Trophoblast cell (in vitro differentiated cells and primary cell): ENCODE measurements around the gene LDLRAD2.
A peak's percentile ranks its signal among the peaks of the same experiment; 100 is the strongest.
"Not testable (repeated sequence)": the region's sequence is repeated elsewhere in the genome, so short reads cannot be mapped to it uniquely, and the experiment has no call there.

Experiments used
- DNase-seq, 2 donors: peaks; one replicate each; pipeline ENCODE4 v3.0.0-alpha.2; 2016
- H2AFZ ChIP-seq: 2 replicates; pipeline ENCODE4 v1.6.1; 2013; ENCODE audit warnings: low read length, moderate library complexity, mild to moderate bottlenecking; ENCODE audit not compliant: insufficient read depth, poor library complexity
- H2AK5ac ChIP-seq: 2 replicates; pipeline ENCODE4 v1.6.1; 2013; ENCODE audit warnings: mild to moderate bottlenecking, low read length
- H2BK120ac ChIP-seq: 2 replicates; pipeline ENCODE4 v1.6.1; 2013; ENCODE audit warnings: low read length, mild to moderate bottlenecking, moderate library complexity; ENCODE audit not compliant: insufficient read depth, poor library complexity
- H2BK12ac ChIP-seq: 2 replicates; pipeline ENCODE4 v1.6.1; 2013; ENCODE audit warnings: mild to moderate bottlenecking, low read length, moderate library complexity
- H2BK5ac ChIP-seq: 2 replicates; pipeline ENCODE4 v1.6.1; 2013; ENCODE audit warnings: low read length, low read depth, moderate library complexity, mild to moderate bottlenecking; ENCODE audit not compliant: poor library complexity
- H3K14ac ChIP-seq: 2 replicates; pipeline ENCODE4 v1.6.1; 2013; ENCODE audit warnings: mild to moderate bottlenecking, low read length
- H3K18ac ChIP-seq: 2 replicates; pipeline ENCODE4 v1.6.1; 2013; ENCODE audit warnings: mild to moderate bottlenecking, low read length
- H3K23ac ChIP-seq: 2 replicates; pipeline ENCODE4 v1.6.1; 2013; ENCODE audit warnings: low read length
- H3K27ac ChIP-seq: 2 replicates; pipeline ENCODE4 v1.5.1; 2013; ENCODE audit warnings: low read depth, mild to moderate bottlenecking, inconsistent platforms, low read length, moderate library complexity
- H3K27me3 ChIP-seq: 2 replicates; pipeline ENCODE4 v1.6.1; 2013; ENCODE audit warnings: inconsistent platforms, mild to moderate bottlenecking, low read length, moderate library complexity; ENCODE audit not compliant: insufficient read depth
- H3K36me3 ChIP-seq, 2 experiments: 1 replicate in 1 of 2; 2 replicates in 1 of 2; pipeline ENCODE4 v1.6.1; 2013; ENCODE audit warnings: low read length in 2 of 2, mild to moderate bottlenecking in 2 of 2, moderate library complexity in 1 of 2; ENCODE audit not compliant: insufficient read depth in 2 of 2, control insufficient read depth in 1 of 2
- H3K4ac ChIP-seq: 2 replicates; pipeline ENCODE4 v1.6.1; 2013; ENCODE audit warnings: low read depth, mild to moderate bottlenecking, low read length, moderate library complexity
- H3K4me1 ChIP-seq, 2 experiments: 1 replicate in 1 of 2; 2 replicates in 1 of 2; pipeline ENCODE4 v1.6.1; 2013; ENCODE audit warnings: low read length in 2 of 2, mild to moderate bottlenecking in 2 of 2, moderate library complexity in 1 of 2; ENCODE audit not compliant: insufficient read depth in 2 of 2, control insufficient read depth in 1 of 2
- H3K4me2 ChIP-seq: 2 replicates; pipeline ENCODE4 v1.6.1; 2013; ENCODE audit warnings: inconsistent platforms, mild to moderate bottlenecking, low read length, moderate library complexity
- H3K4me3 ChIP-seq: 2 replicates; pipeline ENCODE4 v1.5.1; 2013; ENCODE audit warnings: mild to moderate bottlenecking, low read depth, low read length, inconsistent platforms
- H3K79me1 ChIP-seq: one replicate; pipeline ENCODE4 v1.6.1; 2013; ENCODE audit warnings: low read length
- H3K79me2 ChIP-seq: 2 replicates; pipeline ENCODE4 v1.6.1; 2013; ENCODE audit warnings: low read length, mild to moderate bottlenecking; ENCODE audit not compliant: control insufficient read depth, insufficient read depth, poor library complexity
- H3K9ac ChIP-seq: 2 replicates; pipeline ENCODE4 v1.6.1; 2013; ENCODE audit warnings: mild to moderate bottlenecking, low read length
- H3K9me3 ChIP-seq: 2 replicates; pipeline ENCODE4 v1.6.1; 2013; ENCODE audit warnings: low read depth, mild to moderate bottlenecking, control low read depth, inconsistent platforms, low read length; ENCODE audit not compliant: insufficient read depth
- H4K12ac ChIP-seq: 2 replicates; pipeline ENCODE4 v1.6.1; 2013; ENCODE audit warnings: low read depth, mild to moderate bottlenecking, low read length, moderate library complexity
- H4K8ac ChIP-seq: 2 replicates; pipeline ENCODE4 v1.6.1; 2013; ENCODE audit warnings: low read depth, mild to moderate bottlenecking, low read length, moderate library complexity
- H4K91ac ChIP-seq: one replicate; pipeline ENCODE4 v1.6.1; 2013; ENCODE audit warnings: low read depth, mild to moderate bottlenecking, low read length, moderate library complexity
- whole genome bisulfite sequencing: extraction: QIAGEN DNeasy Blood & Tissue Kit; methylation state at CpG from one replicate; pipeline ENCODE4 v1.1.7; 2013; ENCODE audit warnings: missing lambda C conversion rate; ENCODE audit not compliant: insufficient read length, insufficient coverage; ENCODE audit errors: extremely low coverage; 5-methylcytosine and 5-hydroxymethylcytosine counted together

The LDLRAD2 gene

GRCh38 chr1:21775985-21776562 is 36.0 kb upstream of the LDLRAD2 start:
- Histone ChIP-seq H3K14ac (no peak overlapping the region), H3K4me2 (no peak overlapping the region), H2BK12ac (no peak overlapping the region), H3K4me3 (no peak overlapping the region), H3K9ac (no peak overlapping the region), H2BK5ac (no peak overlapping the region), H3K27ac (no peak overlapping the region), H3K18ac (no peak overlapping the region), H3K79me1 (no peaks in the 10 kb centered on the region), H3K23ac (no peak overlapping the region), H3K36me3 (peaks cover 0 to 3% of the 10 kb centered on the region in 2 experiments), H3K27me3 (no peaks in the 10 kb centered on the region), H2AFZ (no peak overlapping the region), H3K9me3 (no peaks in the 10 kb centered on the region), H4K12ac (no peak overlapping the region), H3K4me1 (no peaks in the 10 kb centered on the region), H4K91ac (no peak overlapping the region), H2BK120ac (no peak overlapping the region), H3K4ac (no peak overlapping the region), H3K79me2 (peaks cover 11% of the 10 kb centered on the region), H2AK5ac (no peak overlapping the region), H4K8ac (no peak overlapping the region)
- DNase-seq = no peak

- not testable (repeated sequence) for H2AK5ac ChIP-seq, H3K27me3 ChIP-seq, H2BK5ac ChIP-seq, H3K36me3 ChIP-seq, H4K8ac ChIP-seq, H3K27ac ChIP-seq, H3K4me3 ChIP-seq, H3K18ac ChIP-seq, H2BK120ac ChIP-seq, DNase-seq, H3K4me1 ChIP-seq, H3K9ac ChIP-seq, H2AFZ ChIP-seq, H3K23ac ChIP-seq, H3K4me2 ChIP-seq, H2BK12ac ChIP-seq, H4K12ac ChIP-seq, H4K91ac ChIP-seq, H3K79me1 ChIP-seq, H3K14ac ChIP-seq, H3K9me3 ChIP-seq
- H3K4ac ChIP-seq = peak overlapping the region; percentile 95
- peaks cover 16% of the 10 kb centered on the region for H3K79me2 ChIP-seq
- no CpG with 5 or more reads among the region's 5 CpGs for WGBS
These were observed 35.1 kb upstream of the LDLRAD2 start for GRCh38 chr1:21776925-21777324.

- Histone ChIP-seq H3K23ac (no peak overlapping the region), H3K4me2 (no peak overlapping the region), H4K8ac (no peak overlapping the region), H3K9me3 (no peaks in the 10 kb centered on the region), H2BK120ac (no peak overlapping the region), H4K91ac (no peak overlapping the region), H2BK5ac (no peak overlapping the region), H3K4ac (peak overlapping the region; percentile 85), H3K14ac (no peak overlapping the region), H4K12ac (no peak overlapping the region), H3K9ac (no peak overlapping the region), H3K36me3 (no peaks in the 10 kb centered on the region), H2BK12ac (no peak overlapping the region), H3K79me1 (peaks cover 12% of the 10 kb centered on the region), H2AK5ac (no peak overlapping the region), H3K79me2 (peaks cover 28% of the 10 kb centered on the region), H3K27me3 (no peaks in the 10 kb centered on the region), H3K4me3 (no peak overlapping the region), H3K4me1 (peaks cover 3 to 4% of the 10 kb centered on the region in 2 experiments), H3K18ac (no peak overlapping the region), H3K27ac (no peak overlapping the region), H2AFZ (no peak overlapping the region)
- DNase-seq = no peak
- WGBS = no CpG with 5 or more reads among the region's 2 CpGs
These were observed 33.7 kb upstream of the LDLRAD2 start for GRCh38 chr1:21778405-21778727.

GRCh38 chr1:21779613-21780521 is 32.2 kb upstream of the LDLRAD2 start:
- Histone ChIP-seq H3K9ac (no peak overlapping the region), H3K4me3 (no peak overlapping the region), H3K18ac (no peak overlapping the region), H3K4me1 (peaks cover 3 to 4% of the 10 kb centered on the region in 2 experiments), H3K23ac (no peak overlapping the region), H2BK120ac (no peak overlapping the region), H2AFZ (no peak overlapping the region), H3K36me3 (no peaks in the 10 kb centered on the region), H2AK5ac (no peak overlapping the region), H4K8ac (no peak overlapping the region), H4K91ac (no peak overlapping the region), H3K27me3 (no peaks in the 10 kb centered on the region), H3K4me2 (no peak overlapping the region), H3K4ac (peak overlapping the region; percentile 90), H3K9me3 (no peaks in the 10 kb centered on the region), H3K79me1 (peaks cover 13% of the 10 kb centered on the region), H3K79me2 (peaks cover 28% of the 10 kb centered on the region), H2BK12ac (no peak overlapping the region), H3K27ac (no peak overlapping the region), H2BK5ac (no peak overlapping the region), H4K12ac (no peak overlapping the region), H3K14ac (no peak overlapping the region)
- no CpG with 5 or more reads among the region's 12 CpGs for WGBS
- no peak for DNase-seq
